DND-41 (cell line): ENCODE results near the gene FAM83B.

Experiments
- CTCF ChIP-seq: IDR thresholded peaks from 2 replicates; pipeline ENCODE4 v1.5.1; 2012; ENCODE audit warnings: borderline replicate concordance, low read length, moderate library complexity, mild to moderate bottlenecking; ENCODE audit not compliant: poor library complexity, severe bottlenecking; ENCODE audit errors: extremely low read depth
- EZH2 ChIP-seq: IDR thresholded peaks from 3 replicates; pipeline ENCODE4 v1.6.1; 2012; ENCODE audit warnings: borderline replicate concordance, low read depth, mild to moderate bottlenecking, moderate library complexity, low read length, inconsistent platforms; ENCODE audit not compliant: severe bottlenecking

- TF ChIP-seq CTCF = no peak
- no peak for TF ChIP-seq EZH2
These were observed 86.1 kb downstream of the FAM83B start for GRCh38 chr6:54932622-54933021.
